Activated CD8-positive, alpha-beta memory T cell treated with anti-CD3 and anti-CD28 coated beads for 36 hours (primary cell): Measurements from ENCODE around the gene CHIT1. TPM values are rescaled to one million over a fixed set of nuclear protein-coding genes. Genes with fewer than 3 reads are reported as not detected.

Experiments
- CTCF ChIA-PET: fragments of 350-600 bp; sonication (Branson Sonifier 250); formaldehyde crosslinking; loops from one replicate; lab custom pipeline; 2021; ENCODE audit warnings: antibody characterized with exemption; lab: Charles Lee
- POLR2A ChIA-PET: fragments of 350-600 bp; sonication (Branson Sonifier 250); formaldehyde crosslinking; loops from one replicate; lab custom pipeline; 2021; ENCODE audit warnings: antibody characterized with exemption; lab: Charles Lee
- total RNA-seq, 2 experiments: library from RNA; stranded (reverse); gene quantifications; one replicate each; pipeline ENCODE4 v1.2.3, GENCODE V29; 2021

Gene CHIT1
- total RNA-seq, 2 experiments from 2014 or later: 0.06 TPM; not detected in 1

DNA sequence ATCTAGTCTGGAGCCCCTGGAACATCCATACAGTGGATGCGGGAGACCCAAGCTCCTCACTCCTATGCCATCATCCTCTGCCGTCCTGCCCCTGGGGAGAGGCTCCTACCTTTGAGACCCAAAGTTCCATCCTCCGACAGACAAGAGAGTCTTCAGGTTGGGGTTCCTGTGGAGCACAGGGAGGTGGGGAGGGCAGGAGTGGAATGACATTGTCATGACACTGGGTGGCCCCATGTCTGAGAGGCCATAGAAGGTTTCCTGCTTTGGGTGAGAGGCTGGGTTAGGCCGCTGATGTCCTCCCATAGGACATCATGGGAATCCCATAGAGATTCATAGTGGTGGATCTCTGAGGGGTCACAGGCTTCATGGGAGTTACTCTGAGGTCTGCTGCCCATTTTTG, 45.0 kb downstream of the CHIT1 start:
- POLR2A ChIA-PET: no interaction called here
- CTCF ChIA-PET: no interaction called here

DNA sequence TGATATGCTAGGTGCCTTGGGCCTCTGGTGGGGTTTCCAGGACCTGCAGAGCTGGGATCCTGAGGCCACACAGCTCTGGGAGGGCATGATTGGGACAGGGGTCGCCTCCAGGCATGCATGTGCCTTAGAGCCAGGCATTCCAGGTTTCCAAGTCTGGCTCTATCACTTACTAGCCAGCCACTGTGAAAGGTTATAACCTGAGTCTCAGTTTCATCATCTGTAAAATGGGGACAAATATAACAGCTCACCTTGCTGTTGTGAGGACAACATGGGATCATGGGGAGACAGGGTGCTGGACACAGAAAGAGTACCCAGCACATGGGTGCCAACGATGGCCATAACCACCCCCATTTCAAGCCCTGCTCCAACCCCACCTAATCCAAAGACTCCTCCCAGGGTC, 45.6 kb downstream of the CHIT1 start:
- POLR2A ChIA-PET: no interaction called here
- CTCF ChIA-PET: no interaction called here

DNA sequence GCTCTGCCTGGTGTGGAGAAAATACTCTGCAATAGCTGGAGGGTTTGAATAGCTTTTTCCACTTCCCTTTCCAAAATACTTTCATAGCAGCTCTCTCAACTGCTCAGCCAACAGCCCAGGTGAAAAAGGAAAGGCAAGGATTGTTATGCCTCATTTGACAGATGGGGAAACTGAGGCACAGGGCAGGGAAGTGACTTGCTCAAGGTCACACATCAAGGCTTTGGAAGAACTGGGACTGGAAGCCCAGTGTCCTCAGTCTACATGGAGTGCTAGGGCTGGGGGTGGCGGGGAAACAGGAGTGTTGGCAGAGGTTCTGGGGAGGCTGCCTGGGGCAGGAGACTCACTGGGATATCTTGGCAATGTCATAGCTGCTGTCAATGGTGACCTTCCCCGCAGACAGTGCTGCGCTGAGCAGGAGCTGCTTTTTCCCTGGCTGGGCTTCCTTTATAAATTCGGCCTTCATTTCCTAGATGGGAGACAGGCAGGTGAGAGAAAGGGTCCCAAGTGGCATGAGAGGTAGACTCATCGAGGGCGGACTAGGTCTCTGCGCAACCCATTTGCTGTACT, 47.0 kb downstream of the CHIT1 start:
- CTCF ChIA-PET: interaction anchor here (1.5 kb wide), 1 partner anchor 10 kb away, joined by 5 read pairs; no protein-coding TSS in a partner anchor
- POLR2A ChIA-PET: no interaction called here

DNA sequence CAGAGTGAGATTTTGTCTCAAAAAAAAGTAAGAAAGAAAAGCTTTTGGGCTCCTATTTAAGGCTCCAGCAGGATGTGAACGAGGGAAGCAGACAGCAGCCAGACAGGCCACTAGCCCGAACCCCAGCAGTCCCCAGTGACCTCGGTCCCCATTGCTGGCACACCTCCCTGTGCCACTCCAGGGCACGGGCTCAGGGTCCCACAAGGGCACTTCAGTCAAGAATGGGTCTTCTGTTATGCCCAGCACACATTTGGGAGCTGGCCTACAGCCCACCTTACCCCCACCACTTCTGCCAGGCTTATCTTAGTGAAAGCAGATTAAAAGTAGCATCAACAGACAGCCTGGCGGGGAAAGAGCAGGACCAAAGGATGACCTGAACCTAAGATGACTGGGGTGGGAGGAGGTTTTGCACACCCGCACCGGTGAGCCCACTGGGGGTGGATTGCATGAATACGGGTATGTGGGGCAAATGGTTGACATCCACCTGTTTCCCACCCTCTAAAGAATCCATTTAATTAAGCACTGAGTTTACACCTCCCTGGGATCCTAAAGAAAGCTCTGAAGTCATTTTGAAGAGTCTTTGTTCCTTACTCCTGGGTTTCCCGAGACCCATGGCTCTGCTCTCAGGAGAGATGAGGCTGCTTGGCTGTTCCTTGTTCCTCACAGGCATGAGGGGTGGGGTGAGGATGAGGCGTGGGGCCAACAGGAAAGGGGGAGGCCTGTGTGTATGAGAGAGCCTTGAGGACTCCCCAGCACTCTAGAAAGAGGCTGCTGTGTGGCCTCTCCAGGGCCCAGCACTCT, 47.7 kb downstream of the CHIT1 start:
- ChIA-PET POLR2A (no interaction called here), CTCF (interaction anchor here (1.5 kb wide), 1 partner anchor 9 kb away, joined by 5 read pairs; no protein-coding TSS in a partner anchor)

DNA sequence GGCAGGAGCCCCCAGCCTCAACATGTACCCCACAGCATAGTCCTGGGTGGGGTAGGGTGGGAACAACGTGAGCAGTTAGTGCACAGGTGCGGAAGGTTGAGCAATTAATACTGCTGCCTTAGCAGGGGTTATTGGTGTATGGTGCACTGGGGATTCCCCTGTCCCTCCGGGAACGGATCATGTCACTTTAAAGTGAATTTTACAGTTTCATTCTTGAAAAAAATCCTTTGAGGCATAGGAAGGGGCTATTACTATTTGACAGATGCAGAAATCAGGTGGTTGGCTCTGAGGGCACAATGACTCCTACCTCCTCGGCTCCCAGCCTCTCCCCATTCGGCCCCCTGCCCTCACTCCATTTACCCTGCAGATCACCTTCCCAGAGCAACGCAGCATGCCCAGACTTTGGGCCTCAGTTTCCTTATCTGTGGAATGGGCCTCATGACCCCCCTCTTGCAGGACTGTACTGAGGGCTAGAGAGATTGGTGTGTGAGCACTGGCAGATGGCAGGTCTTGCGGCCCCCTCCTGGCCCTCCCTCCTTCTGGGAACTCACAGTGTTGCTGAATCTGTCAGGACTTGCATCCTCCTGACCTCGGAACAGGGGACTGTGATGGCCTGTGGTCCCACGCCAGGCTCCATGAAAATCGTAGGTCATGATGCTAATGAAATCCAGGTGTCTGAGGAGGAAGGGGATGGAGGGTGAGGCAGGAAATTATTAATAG, 48.7 kb downstream of the CHIT1 start:
- ChIA-PET POLR2A (no interaction called here), CTCF (no interaction called here)

DNA sequence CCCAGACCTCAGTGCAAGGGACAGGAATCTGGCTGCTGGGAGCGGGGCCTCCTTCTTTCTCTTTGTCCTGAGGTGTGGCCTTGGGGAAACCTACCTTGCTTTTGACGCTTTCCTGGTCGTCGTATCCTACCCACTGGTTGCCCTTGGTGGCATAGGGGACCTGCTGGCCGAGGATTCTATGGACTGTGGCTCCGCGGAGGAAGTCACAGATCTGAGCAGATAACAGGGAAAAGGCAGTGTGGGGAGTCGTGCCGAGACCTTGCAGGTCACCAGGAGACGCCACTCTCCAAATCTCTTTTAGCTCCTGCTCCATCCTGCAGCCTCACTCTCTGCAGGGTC, 49.8 kb downstream of the CHIT1 start:
- ChIA-PET POLR2A (no interaction called here), CTCF (no interaction called here)

DNA sequence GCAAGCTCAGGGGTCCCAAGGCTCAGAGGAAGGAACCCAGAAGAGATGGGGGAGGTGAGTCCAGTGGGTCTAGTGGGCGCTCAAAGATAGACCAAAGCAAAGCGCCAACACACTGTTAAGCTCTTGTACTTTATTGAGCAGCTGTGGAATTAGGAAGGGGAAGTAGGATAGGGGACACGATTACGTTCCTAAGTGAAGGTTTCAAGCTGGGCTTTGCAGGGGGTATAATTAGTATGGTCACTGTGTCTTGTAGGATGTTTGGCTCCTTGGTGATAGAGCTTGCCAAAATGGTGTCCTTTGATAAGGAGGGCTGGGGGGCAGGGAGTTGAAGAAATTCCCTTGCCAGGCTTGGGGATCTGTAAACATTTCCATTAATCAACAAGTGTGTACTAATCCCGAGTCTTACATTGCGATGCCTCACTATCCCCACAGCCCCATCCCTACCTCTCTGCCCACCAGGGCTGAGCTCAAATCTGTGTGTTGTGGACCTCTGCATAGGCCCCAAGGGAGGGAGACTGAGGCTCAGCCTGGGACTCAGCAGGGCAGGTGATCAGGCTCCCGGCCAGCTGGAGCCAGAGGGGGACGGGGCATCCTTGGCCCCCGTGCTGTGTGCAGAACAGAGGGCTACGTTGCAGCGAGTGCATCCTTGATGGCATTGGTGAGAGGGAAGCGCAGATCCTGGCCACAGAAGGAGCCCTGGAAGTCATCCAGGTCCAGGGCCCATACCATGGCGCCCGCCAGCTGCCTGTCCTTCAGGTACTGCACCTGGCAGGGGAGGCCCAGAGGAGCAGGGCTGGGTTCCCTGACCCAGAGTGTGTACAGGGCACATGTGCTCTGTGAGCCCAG, 50.4 kb downstream of the CHIT1 start:
- CTCF ChIA-PET: no interaction called here
- POLR2A ChIA-PET: no interaction called here

DNA sequence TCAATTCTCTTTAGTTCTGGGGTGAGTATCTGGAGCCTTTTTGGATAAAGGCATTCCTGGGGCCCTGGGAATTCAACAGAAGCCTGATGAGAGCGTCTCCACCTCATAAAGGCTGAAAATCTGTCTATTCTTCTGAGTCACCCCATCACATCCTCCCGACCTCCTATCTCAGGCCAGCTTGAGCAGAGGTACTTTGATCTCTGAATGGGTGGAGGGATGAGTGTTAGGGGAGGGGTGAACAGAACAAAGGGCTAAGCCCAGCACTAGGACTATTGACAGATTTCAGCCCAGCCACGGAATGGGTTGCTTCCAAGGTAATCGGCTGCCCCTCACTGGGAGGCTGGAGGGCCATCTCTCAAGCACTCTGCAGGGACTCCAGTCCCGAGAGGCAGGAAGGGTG, 51.4 kb downstream of the CHIT1 start:
- CTCF ChIA-PET: no interaction called here
- POLR2A ChIA-PET: no interaction called here

DNA sequence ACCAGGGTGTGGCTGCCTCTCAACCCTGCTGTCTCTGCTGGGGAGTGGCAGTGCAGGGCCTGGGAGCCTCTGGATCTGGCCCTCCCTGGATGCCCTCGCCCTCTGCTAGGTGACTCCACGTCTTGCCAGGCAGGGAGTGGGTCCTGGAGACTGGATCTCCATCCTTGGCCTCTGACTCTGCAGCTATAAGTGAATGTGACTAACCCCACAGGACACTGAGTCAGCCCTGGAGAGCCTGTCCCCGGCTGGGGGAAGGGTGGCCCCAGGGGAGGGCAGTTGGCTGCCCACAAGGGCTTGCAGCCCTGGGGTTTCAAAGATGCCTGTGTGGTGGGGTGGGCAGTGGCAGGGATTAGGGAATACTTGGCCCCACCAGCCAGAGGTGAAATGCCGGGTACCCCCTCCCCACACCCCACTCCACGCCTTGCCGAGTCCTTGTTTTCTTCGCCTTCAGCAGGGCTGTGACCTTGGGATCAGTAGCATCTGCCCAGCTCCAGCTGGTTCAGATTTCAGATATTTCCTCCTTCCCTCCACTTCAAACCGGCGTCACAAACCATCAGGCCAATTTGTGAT, 51.9 kb downstream of the CHIT1 start:
- ChIA-PET CTCF (no interaction called here), POLR2A (no interaction called here)

DNA sequence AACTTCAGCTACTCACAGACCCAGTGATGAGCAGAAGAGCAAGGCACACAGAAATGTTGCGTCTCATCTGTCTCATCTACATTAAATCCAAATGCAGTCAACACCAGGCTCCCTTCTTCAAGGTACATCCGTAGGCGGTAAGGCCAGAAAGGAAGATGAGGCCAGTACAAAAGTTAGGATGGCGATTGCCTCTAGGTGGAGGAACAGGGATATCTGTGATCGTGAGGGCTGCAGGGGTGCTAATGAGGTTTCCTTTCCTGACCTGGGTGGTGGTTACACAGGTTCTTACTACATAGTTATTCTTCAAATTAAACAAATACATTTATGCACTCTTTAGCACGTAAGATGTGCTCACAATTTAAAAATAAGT, 52.5 kb downstream of the CHIT1 start:
- ChIA-PET POLR2A (no interaction called here), CTCF (no interaction called here)

DNA sequence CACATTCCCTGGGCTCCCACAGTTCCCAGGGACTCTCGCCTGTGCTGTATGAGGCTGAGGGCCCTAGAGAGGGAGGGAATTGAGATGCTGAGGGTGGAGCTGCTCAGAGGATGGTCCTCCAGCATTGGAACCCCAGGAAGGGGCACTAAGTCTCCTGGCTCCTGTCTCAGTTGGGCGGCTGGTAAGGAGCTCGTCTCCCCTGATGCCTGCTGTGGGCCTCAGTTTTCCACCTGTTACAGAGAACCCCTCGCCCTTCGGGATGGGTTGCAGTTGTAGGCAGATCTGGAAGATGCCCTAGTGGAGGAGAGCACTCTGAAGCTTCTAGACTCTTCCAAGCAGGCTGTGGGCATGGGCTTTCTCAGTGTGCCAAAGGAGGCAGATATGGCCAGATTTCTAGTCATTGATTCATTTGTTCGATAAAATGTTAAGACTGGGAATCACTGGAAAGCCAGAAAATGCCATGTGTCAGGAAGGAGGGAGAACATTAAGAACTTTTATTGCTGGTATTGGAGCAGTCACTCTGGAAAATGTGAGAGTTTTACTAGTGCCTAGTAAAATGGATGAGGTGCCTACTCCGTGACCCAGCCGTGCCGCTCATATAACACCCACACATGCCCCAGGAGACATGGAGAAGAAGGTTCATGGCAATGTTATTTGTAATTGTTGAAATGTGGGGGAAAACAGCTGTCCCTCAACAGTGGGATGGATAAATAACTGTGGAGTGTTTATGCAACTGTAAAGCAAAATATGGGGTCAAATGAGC, 53.0 kb downstream of the CHIT1 start:
- POLR2A ChIA-PET: no interaction called here
- CTCF ChIA-PET: interaction anchor here (0.6 to 1.6 kb wide), 2 partner anchors 130 to 137 kb away, joined by 3 to 4 read pairs; no protein-coding TSS in a partner anchor

DNA sequence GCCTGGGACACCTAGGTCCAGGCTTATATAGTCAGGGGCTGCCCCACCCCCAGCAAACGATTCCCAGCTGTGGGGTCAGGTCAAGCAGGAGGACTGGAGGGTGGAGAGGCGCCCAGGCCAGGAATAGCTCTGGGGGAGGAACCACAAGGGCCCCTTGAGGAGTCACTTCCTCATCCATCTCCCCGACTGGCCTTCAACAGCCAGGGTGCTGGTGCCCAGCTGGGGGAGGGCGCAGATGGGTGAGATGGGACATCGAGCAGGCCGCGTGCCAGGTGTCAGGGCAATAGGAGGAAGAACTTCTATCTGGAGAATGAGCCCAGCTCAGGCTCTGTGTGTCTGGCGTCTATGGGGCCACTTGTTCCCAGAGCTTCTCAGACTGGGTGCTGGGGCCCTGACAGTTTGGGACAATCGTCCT, 53.6 kb downstream of the CHIT1 start:
- ChIA-PET CTCF (interaction anchor here (1.6 kb wide), 1 partner anchor 136 kb away, joined by 3 read pairs; no protein-coding TSS in a partner anchor), POLR2A (no interaction called here)

DNA sequence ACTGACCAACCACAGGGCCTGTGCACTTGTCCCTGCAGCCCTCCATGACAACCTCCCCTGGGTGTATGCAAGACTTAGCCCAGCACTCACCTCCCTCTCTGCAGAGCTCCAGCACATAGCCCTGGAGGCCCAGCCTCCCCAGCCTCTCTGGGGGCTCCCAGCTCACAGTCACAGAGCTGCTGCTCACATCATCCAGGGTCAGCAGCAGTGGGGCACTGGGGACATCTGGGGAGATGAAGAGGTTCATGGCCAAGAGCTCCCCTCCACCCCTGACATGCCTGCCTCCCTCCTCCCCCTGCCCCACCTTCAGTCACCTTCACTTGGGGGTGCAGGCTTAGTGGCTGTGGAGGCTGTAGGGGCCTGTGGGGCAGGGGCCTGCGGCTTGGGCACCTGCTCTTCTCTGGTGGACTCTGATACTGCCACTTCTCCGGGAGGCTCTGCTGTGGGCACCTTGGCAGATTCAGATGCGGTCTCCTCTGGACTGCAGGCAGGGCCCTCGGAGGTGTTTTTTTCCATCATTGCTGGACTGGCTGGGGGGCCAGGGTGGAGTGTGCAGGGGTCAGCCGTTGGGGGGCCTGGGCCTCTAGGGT, 54.1 kb downstream of the CHIT1 start, which contains the start of gene MYBPH:
Gene MYBPH (minus strand): TSS at position 590 of the 590 bp plus-strand sequence. CDS start 71 bp downstream, at position 519.
- CTCF ChIA-PET: interaction anchor here (1.6 kb wide), 1 partner anchor 136 kb away, joined by 3 read pairs; no protein-coding TSS in a partner anchor
- POLR2A ChIA-PET: interaction anchor here (0.7 kb wide), 1 partner anchor 62 kb away, joined by 3 read pairs; no protein-coding TSS in a partner anchor

DNA sequence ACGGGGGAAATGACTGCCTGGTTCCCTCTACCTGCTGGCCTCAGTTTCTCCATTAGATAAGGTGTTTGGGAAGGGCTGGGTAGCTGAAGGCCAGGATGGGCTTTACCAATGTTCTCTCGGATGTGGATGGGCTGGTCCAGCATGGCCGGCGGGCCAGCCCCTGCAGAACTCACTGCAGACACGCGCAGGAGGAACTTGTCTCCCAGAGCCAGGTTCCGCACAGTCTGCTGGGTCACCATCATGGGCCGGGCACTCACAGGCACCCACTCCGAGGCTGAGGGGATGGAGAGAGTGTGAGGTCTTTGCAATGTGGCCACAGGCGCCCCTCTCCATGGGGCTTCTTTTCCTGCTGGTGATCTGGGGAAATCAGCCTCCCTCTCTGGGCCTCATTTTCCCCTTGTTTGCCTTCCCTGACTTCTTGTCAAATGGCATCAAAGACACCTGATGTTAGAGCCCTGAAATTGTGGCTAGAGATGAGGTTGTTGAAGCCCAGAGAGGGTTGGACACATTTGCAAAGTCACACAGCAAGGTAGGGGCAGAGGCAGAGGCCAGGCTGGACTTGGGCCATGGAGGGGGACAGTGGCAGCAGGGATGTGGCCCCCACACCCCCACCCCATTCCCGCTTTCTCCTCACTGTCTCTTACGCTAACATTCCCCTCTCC, 55.0 kb downstream of the CHIT1 start:
- CTCF ChIA-PET: no interaction called here
- POLR2A ChIA-PET: interaction anchor here (0.7 kb wide), 1 partner anchor 61 kb away, joined by 3 read pairs; no protein-coding TSS in a partner anchor

DNA sequence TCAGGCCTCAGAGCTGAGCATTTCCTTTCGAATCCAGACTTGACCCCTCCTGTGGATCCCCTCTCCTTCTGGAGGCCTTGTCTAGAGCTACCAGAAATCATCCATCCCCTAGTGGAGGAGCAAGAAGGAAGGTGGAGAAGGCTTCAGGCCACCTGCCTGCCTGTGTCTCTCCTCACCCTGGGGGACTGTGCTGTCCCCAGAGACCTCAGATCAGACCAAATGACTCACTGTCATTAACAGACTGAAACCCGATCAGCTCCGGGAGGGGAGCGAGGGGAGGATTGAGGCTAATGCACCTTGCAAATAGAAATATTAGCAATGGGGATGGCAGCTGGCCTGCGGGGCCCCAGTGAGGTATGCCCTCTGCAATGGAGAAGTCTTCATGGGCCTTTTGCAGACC, 55.9 kb downstream of the CHIT1 start:
- ChIA-PET POLR2A (no interaction called here), CTCF (interaction anchor here (0.9 to 1.4 kb wide), 3 partner anchors 8 to 89 kb away, joined by 3 to 5 read pairs (median 4); no protein-coding TSS in a partner anchor)

DNA sequence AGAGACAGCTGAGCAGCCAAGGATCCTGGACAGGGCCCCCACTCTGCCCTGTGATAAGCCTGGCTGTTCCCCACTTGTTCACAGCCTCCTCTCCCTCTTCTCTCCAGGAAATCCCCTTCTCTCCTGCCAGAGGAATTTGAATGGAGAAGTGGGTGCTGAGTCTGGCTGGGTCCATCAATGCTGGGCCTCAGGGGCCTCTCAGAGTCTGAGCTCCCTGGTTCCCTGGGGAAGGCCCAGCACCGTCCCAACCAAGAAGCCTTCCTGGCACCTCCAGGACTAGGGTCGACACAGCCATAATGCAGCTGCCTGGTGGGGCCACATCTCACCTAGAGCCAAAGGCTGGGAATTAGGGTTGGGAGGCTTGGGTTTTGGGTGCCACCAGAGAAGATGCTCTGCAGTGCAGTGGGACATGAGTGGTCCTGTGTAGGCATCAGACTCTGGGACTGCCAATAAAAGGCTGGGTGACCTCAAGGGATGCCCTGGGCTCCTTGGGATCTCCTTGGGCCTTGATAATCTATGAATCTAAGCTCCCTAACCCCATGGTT, 56.4 kb downstream of the CHIT1 start:
- CTCF ChIA-PET: interaction anchor here (0.9 to 2.4 kb wide), 7 partner anchors 9 to 132 kb away, joined by 3 to 10 read pairs (median 4); no protein-coding TSS in a partner anchor
- POLR2A ChIA-PET: no interaction called here
